Fibroblast of skin of right quadriceps (primary cell): Measurements from ENCODE around the gene ZNF98.

Source experiments
- DNase-seq: peaks from one replicate; pipeline ENCODE4 v3.0.0-alpha.2; 2013

ZNF98 gene

DNA sequence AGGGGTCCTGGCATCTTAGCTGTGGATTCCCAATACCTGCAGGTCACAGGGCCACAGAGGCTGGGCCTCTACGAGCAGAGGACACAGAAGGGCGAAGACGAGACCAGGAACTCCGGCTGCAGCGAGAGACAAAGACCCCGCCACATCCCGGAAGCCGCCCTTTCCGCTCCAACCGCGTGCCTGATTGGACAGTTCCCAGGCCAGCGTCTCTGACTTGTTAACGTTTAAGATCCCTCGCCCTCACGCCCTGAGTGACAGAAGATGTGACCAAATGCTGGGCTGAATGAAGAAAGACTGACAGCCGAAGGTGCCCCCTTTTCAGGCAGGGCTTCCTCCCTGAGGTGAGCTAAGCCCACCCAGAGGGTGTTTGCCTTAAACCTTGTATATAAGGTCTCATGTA lies at the start of gene ZNF98:
Gene ZNF98 (minus strand): TSS at position 136 of the 400 bp plus-strand sequence. CDS start 122 bp downstream, at position 14.
- DNase-seq: no peak

DNA sequence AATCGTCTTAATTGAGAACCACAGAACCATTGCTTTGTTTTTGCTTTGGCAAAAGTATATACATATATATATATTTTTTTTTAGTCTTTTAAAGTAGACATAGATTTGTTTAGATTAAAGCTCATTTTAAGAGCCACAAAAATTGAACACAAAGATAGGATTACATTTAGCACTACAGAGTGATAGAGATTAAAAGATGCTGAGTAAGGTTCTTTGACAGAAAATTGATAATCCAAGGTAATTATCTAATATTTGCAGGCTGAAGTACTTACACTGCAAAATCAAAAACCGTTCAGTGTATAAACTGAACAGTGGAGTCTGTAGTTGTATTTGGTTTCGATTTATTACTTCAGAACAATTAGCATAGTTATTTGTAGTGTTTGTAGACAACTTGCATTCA lies 24.5 kb upstream of the ZNF98 start:
- no peak for DNase-seq

DNA sequence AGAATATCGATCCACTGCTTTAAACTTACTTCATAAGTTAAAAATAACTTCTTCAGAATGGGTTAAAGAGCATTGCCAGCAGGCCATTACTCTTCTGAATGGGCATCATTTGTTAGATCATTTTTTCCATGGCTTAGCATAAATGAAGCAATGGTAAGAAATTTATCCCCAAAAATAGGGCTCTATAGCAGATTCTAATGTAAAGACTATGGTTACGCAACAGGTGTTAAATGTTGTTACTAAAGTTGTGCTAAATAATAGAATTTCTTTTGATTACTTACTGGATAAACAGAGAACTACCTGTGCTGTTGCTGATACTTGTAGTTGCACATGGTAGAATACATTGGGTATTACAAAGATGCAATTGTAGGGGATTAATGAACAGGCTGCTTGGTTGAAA lies 15.9 kb upstream of the ZNF98 start:
- DNase-seq: no peak

DNA sequence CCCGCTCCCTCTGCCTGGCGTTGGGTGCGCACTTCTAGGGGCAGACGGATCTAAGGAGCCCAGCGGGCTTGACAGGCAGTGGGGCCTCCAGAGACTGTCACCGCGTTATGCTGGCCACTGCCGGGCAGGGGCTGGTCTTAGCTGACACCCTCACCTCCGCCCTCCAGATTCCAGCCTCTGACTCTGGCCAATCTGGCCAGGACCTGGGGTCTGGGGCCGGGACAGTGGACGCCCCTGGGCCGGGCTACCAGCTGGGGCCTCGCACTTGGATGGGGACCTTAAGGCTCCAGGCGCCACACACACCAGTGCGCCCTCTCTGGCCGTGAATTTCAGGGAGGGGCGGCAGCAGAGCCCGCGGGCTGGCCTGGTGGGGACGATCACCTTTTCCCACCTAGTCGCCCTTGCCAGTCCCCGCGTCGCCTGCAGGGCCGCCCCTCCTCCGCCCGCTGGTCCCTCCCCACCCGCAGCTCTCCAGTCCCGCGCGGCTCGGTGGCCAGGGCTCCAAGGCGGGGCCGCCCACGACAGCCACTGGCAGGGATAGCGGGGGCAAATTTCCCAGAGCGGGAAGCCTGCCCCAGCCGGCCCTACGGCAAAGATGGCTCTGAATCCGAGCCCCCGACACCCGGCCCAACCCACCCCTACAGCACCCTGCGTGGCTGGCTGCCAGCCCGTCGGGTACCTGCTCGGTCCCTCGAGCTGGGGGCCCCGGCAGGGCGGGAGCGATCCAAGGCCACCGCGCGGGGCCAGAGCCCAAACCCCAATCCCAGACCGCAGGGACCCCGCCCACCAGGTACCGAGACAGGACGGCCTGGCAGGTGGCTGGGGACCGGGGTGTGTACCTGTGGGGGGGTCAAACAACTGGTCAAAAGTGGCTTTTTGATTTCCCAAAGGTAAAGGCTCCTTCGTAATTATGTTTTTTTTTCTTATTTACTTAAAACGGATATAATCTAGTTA lies 6.1 kb upstream of the ZNF98 start:
- DNase-seq: no peak

DNA sequence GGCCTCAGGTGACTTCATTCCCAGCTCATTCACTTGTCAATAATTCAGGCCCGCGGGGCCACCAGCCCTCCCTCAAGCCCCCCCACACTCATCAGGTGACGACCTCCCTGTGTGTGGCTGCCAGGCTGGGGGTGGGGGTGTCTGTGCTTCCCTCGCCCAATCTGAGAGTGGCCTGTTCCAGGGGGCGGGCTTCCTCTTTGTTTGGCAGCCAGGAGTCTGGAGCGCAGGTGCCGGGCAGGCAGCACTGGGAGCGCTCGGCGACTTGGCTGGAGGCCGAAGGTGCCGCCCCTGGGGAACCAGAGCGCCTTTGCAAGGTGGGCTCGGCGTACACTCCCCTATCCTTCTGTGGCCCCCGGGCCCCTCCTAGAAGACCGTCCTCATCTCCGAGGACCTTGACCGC lies 5.4 kb upstream of the ZNF98 start:
- no peak for DNase-seq

DNA sequence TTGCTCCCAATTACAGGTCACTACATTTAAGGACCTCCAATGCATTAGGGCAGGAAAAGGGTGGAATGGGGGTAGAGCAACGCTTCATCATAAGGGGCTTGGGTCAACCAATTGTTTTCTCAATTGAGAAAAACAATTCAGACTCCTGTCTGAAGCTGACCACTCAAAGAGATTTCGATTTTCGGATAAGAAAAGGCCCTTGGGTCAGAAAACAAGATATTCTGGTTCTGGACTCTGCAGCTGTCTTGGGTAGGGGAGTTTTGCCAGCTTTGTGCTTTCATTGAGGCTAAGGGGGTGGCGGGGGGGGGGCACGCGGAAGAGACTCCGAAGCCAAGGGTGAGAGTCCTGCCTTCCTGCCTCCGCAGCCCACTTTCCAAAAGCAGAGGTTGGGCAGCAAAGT lies 4.8 kb upstream of the ZNF98 start:
- DNase-seq: no peak

DNA sequence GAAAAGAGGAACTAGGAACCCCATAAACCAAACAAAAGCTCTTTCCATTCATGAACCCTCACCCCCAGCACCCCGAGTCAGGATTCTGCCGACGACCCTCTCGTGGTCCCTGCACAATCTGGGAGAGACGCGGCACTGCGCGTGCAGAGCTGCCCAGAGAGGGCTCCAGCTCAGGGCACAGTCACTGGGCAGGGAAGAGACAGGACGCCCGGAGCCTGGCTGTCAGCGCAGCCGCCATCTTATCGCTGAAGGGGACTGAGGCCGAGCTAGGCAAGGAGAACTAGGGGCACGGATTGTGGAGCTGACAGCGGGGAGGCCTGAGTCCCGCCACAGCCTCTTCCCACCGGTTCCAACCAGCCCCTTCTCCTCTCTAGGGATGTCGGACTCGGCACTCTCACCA lies 349 bp downstream of the ZNF98 start:
- DNase-seq: no peak

DNA sequence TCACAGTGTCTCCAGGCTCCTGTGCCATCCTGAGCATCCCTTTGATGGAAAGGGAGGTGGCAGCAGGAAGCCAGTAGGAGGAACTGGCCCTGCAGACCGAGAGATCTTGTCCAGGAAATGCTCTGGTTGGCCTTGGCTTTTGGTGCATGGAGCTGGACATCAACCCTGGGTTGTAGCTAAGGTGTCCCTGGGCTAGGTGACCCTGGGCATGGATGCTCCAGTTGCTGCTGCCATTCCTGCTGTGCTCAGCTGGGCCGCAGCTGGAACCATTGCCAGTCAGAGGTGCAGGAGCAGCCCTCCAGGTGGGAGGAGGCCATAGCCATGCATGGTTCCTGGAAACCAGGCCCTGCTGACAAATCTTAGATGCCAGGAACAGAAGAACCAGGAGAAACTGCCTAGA lies 67.5 kb downstream of the ZNF98 start:
- DNase-seq: no peak
